ENCODE measurements around the gene RABGGTA. TPM values are rescaled to one million over a fixed set of nuclear protein-coding genes. Genes with fewer than 3 reads are reported as not detected.
"Not testable (repeated sequence)": the region's sequence is repeated elsewhere in the genome, so short reads cannot be mapped to it uniquely, and the experiment has no call there.

Gene RABGGTA
- total and polyA plus RNA-seq, 9 donors = 7.9 to 48.3 (median 23.1) TPM

DNA sequence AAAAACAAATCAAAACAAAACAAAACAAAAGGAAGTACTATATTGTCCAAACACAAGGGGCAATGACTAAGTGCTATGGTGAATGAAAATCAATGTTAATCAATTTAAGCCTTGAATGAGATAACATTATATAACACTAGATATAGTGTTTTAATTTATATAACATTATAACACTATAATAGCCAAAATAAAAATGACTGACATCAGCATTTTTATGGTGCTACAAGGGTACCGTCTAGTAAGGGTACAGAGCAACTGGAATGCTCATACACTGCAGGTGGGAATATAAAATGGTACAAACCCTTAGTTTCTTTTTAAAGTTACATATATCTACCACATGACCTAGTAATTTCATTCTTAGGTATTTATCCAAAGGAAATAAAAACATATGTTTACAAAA is 44.9 kb downstream of the RABGGTA start:
- WGBS, 3 donors = 77 to 79% (median 77%) methylated on average over 1 of the region's 1 CpG
- H3K4me1 ChIP-seq (ENCODE audit: insufficient read depth) = peaks cover 4% of the 10 kb centered on the region
- intact Hi-C loops (cut with DNase I) = no loop called here
- no peaks in the 10 kb centered on the region for H3K36me3 ChIP-seq
- TF ChIP-seq EP300 (IDR thresholded peaks at IDR 0.05) (no peak), POLR2A (IDR thresholded peaks at IDR 0.05) (no peak)
- TF ChIP-seq, protein P1, sequence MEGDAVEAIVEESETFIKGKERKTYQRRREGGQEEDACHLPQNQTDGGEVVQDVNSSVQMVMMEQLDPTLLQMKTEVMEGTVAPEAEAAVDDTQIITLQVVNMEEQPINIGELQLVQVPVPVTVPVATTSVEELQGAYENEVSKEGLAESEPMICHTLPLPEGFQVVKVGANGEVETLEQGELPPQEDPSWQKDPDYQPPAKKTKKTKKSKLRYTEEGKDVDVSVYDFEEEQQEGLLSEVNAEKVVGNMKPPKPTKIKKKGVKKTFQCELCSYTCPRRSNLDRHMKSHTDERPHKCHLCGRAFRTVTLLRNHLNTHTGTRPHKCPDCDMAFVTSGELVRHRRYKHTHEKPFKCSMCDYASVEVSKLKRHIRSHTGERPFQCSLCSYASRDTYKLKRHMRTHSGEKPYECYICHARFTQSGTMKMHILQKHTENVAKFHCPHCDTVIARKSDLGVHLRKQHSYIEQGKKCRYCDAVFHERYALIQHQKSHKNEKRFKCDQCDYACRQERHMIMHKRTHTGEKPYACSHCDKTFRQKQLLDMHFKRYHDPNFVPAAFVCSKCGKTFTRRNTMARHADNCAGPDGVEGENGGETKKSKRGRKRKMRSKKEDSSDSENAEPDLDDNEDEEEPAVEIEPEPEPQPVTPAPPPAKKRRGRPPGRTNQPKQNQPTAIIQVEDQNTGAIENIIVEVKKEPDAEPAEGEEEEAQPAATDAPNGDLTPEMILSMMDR (IDR thresholded peaks at IDR 0.05) = no peak
- no peaks in the 10 kb centered on the region for H3K27me3 ChIP-seq
- no peak overlapping the region for H3K27ac ChIP-seq
- DNase-seq = no peak
- H3K9me3 ChIP-seq = no peaks in the 10 kb centered on the region
- no peak overlapping the region for H3K4me3 ChIP-seq

- Histone ChIP-seq H3K9me3 (no peaks in the 10 kb centered on the region), H3K27ac (no peak overlapping the region), H3K36me3 (no peaks in the 10 kb centered on the region), H3K4me3 (no peak overlapping the region), H3K27me3 (no peaks in the 10 kb centered on the region), H3K4me1 (ENCODE audit: insufficient read depth) (no peaks in the 10 kb centered on the region)
- intact Hi-C loops (cut with DNase I) = no loop called here
- TF ChIP-seq EP300 (IDR thresholded peaks at IDR 0.05) (no peak), POLR2A (IDR thresholded peaks at IDR 0.05) (no peak)
- TF ChIP-seq, protein P1 (IDR thresholded peaks at IDR 0.05) = no peak
- DNase-seq = peak in 1 of 5 donors; percentile 19
- 83 to 89% (median 87%) methylated on average over 7 of the region's 7 CpGs for WGBS, 3 donors
Measured at GRCh38 chr14:24224618-24225071, 46.8 kb downstream of the RABGGTA start.

DNA sequence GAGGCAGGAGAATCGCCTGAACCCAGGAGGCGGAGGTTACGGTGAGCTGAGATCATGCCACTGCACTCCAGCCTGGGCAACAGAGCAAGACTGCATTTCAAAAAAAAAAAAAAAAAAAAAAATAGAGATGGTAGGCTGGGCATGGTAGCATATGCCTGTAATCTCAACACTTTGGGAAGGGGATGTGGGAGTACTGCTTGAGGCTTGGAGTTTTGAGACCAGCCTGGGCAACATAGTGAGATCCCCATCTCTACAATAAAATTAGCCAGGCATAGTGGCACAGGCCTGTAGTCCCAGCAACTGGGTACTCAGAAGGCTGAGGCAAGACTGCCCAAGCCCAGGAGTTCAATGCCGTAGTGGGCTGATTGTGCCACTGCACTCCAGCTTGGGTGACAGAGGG is 48.4 kb downstream of the RABGGTA start:
- H3K9me3 ChIP-seq; intact Hi-C loops (cut with DNase I); H3K4me1 ChIP-seq (ENCODE audit: insufficient read depth); H3K36me3 ChIP-seq; H3K27ac ChIP-seq; H3K27me3 ChIP-seq; H3K4me3 ChIP-seq: not testable (repeated sequence)
- DNase-seq = peak in 1 of 5 donors; percentile 7
- WGBS, 3 donors = 97 to 99% (median 99%) methylated on average over 4 of the region's 4 CpGs

DNA sequence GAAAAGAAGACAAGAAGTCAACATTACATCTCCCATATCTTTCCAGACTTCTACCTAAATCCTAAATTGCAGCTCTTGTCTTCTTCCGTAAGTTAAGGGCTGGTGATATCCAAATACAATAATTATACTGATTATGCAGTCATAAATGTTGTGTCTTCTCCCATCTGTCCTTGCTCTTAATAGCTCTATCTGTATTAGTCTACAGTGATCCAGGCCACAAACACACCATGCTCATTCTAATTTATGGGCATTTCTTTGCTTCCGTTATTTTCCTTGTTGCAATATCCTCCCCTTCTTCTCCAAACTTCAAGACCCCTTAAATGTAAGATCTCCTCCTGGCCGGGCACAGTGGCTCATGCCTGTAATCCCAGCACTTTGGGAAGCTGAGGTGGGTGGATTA is 51.9 kb downstream of the RABGGTA start:
- DNase-seq = no peak
- TF ChIP-seq EP300 (IDR thresholded peaks at IDR 0.05) = no peak
- TF ChIP-seq POLR2A (IDR thresholded peaks at IDR 0.05) = no peak
- TF ChIP-seq, protein P1 (IDR thresholded peaks at IDR 0.05) = no peak
- intact Hi-C loops (cut with DNase I) = no loop called here
- no peaks in the 10 kb centered on the region for H3K36me3 ChIP-seq
- no peaks in the 10 kb centered on the region for H3K4me1 ChIP-seq (ENCODE audit: insufficient read depth)
- no peak overlapping the region for H3K4me3 ChIP-seq
- no peaks in the 10 kb centered on the region for H3K9me3 ChIP-seq
- no peaks in the 10 kb centered on the region for H3K27me3 ChIP-seq
- 57 to 61% (median 60%) methylated on average over 3 of the region's 3 CpGs for WGBS, 3 donors
- no peak overlapping the region for H3K27ac ChIP-seq

- no peak for DNase-seq
- TF ChIP-seq EP300 (IDR thresholded peaks at IDR 0.05) (no peak), POLR2A (IDR thresholded peaks at IDR 0.05) (no peak)
- TF ChIP-seq, protein P1 (IDR thresholded peaks at IDR 0.05) = no peak
- H3K9me3 ChIP-seq = no peaks in the 10 kb centered on the region
- no peaks in the 10 kb centered on the region for H3K4me1 ChIP-seq (ENCODE audit: insufficient read depth)
- no peaks in the 10 kb centered on the region for H3K36me3 ChIP-seq
- no peak overlapping the region for H3K4me3 ChIP-seq
- no peaks in the 10 kb centered on the region for H3K27me3 ChIP-seq
- intact Hi-C loops (cut with DNase I) = no loop called here
- WGBS, 3 donors = 87 to 94% (median 89%) methylated on average over 4 of the region's 4 CpGs
- H3K27ac ChIP-seq = no peak overlapping the region
Measured at GRCh38 chr14:24219080-24219479, 52.3 kb downstream of the RABGGTA start.

DNA sequence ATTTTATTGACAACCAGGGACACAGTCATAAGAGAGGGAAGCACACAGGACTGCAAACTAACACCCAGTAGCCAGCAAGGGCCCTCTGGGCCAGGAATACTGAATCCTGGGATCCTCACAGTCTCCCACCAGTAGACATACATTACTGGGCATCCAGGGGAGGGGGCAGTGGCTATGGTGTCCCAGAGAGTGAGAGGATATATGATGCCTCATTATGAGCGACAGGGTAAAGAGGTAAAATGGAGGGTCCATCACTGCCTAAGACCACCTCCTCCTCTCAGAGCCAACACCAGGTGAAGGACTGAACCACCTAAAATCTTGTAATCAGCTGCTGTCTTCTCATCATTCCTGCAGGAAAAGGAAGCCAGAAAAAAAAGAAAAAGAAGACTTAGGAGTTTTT is 54.5 kb downstream of the RABGGTA start:
- 90 to 95% (median 94%) methylated on average over 1 of the region's 1 CpG for WGBS, 3 donors
- DNase-seq = peak in 1 of 5 donors; percentile 19
- H3K9me3 ChIP-seq; H3K4me1 ChIP-seq (ENCODE audit: insufficient read depth); H3K36me3 ChIP-seq; H3K27ac ChIP-seq; intact Hi-C loops (cut with DNase I); H3K27me3 ChIP-seq; H3K4me3 ChIP-seq: not testable (repeated sequence)

All from ovary (tissue), 9 donors.